Fibroblast of upper back skin (primary cell): ENCODE results near the gene ZDHHC14.

ENCODE experiments used
- DNase-seq: peaks from one replicate; pipeline ENCODE4 v3.0.0-alpha.2; 2013

ZDHHC14 gene

DNA sequence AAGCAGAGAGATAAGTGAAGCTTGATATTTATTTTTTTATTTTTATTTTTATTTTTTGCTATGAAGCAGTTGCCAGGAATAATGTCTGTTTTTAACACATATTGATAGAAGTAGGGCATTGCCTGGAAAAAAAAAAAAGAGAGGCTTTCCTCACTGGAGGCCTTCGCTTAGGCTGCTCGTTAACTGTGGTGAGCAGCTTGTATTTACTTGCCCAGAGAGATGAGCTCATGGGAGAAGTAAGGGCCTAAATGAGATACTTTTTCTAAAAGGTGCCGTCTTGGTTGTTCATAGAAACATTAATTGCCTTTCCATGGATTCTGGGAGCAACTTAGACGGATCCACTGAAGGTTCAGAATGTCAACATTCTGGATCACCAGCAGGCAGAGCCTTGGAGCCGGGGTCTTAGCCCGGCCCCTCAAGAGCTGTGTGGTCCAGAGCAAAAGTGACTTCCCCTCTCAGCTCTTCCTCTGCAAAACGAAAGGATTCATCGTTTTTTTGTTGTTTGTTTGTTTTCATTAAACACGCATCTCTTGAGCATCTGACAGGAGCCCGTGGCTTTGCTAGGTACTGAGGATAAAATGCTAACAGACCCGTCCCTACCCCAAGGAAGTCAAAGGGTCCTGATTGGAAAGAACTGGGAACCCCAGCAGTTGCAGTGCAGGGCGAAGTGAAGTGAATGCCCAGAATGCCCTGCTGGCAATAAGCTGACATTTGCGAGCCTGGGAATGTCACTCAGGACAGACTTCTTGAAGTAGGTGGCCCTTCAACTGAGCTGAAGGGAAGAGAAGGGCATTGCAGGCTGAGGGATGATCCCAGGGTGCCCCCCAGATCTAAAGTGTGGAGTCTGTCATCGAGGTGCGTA is 138.5 kb downstream of the ZDHHC14 start:
- DNase-seq: no peak

DNA sequence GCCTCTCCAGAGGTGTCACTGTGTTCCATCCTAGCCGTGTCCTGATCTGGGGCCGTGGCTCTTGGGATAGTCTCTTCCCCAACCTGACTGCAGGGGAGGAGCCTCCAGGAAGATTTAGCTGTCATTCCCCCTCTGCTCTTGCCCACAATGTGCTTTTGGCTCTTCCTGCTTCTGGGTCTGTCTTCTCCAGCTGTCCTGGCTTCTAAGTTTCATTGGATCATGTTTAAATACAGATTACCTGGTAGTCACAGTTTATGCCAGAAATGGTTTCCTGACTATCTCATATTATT is 139.1 kb downstream of the ZDHHC14 start:
- DNase-seq: no peak

DNA sequence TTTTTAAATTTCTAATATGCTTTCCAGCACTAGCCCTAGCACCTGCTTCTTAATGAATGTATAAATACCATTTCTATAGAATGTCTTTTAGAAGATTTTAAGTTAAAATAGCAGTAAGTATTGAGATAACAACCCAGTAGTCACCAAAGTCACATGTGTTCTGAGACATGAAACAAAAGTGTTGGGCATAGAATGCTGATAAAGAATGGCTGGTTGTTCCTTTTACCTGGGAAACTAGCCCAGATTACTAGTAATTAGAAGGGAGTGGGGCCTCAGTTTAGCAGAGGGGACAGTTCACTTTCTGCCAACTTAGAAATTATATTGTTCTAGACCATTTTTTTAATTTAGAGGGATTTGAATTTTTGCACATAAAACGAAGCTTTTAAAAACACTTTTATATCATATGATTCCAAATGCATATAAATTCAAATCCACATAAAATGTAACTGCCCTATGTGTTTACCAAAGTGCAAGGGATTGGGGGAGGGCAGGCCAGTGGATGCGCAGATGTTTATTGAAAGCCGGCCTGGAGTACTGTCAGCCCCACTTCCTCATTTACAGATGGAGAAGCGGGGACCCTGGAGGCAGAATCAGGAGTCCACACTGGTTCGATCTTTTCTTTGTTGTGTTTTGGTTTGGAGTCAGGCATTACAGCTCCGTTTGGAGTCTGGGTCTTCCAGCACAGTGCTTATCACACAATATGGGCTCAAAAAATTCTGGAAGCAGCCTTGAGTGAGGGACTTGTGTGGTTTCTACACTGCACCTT is 139.8 kb downstream of the ZDHHC14 start:
- DNase-seq: no peak

DNA sequence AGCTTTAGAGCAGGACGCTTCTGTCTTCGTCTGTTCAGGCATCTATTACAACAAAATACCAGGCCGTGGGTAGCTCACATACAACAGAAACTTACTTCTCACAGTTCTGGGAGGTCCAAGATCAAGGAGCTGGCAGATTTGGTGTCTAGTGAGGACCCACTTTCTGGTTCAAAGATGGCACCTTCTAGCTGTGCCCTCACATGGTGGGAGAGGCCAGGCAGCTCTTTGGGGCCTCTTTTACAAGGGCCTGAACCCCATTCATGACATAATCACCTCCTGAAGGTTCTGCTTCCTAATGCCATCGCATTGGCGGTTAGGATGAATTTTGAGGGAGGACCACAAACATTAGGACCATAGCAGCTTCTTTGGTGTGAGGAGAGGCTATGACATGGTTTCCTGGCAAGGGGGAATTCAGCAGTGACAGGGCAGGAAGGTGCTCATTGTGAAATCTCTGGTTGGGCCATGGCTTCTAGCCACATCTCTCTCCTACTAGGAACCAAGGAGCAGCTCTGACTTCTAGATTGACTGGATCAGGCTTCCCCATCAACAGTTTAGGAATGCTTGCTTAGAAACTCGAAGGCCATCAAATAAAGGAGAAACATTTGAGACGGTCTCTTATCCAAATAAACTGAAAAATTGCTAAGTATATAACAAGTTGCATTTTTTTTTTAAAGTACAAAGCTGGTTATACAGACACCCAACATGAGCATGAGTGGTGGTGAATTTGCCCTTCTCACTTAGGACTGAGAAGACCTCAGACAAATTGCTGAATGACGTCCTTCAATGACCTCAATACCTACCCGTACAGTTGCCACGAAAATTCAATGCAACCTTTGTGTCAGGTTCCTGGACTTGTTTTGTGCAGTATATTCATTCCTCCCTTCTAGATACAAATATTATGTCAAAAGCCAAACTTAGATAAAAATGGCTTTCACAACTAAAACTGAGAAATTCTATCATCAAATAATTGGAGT is 140.7 kb downstream of the ZDHHC14 start:
- DNase-seq: no peak

DNA sequence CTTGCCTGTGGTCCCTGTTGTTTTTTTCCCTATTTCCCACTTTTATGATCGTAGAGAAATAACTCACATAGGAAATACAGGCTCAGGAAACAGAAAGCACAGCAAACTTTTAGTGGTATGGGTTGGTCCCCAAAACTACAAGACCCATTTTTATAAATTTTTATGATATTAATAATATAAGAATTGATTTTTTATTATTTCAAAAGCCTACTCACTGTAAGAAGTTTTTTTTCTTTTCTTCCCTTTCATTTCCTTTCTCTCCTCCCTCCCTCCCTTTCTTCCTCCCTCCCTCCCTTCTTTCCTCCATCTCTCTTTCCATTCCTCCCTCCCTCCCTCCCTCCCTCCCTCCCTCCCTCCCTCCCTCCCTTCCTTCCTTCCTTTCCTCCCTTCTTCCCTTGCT is 141.5 kb downstream of the ZDHHC14 start:
- DNase-seq: no peak

- DNase-seq: no peak
These were observed 143.7 kb downstream of the ZDHHC14 start for GRCh38 chr6:157524735-157525134.

DNA sequence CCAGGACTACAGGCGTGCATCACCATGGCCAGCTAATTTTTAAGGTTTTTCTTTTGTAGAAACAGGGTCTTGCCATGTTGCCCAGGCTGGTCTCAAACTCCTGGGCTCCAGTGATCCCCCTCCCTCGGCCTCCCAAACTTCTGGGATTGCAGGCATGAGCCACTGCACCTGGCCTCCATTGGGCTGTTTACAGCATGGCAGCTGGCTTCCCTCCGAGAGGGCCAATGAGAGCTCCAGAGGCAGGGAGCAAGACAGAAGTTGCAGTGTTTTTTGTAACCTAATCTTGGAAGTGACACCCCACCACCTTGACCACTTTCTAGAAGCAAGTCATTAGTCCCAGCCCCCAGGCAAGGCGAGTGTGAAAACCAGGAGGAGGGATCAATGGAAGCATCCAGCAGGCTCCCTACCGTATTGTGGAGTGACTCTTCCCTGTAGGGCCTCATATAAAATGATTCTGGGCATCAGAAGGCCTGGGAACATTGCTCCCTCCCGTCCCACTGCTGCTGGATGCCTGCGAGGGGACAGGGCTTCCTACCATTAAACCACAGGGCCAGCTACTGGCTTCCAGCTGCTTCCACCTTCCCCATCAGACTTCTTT is 144.4 kb downstream of the ZDHHC14 start:
- DNase-seq: no peak

GRCh38 chr6:157525918-157526425 is 145.0 kb downstream of the ZDHHC14 start:
- DNase-seq: no peak

- no peak for DNase-seq
These were observed 146.5 kb downstream of the ZDHHC14 start for GRCh38 chr6:157527471-157527907.

- DNase-seq: peak; percentile 56
These were observed 148.1 kb downstream of the ZDHHC14 start for GRCh38 chr6:157528931-157529653.

DNA sequence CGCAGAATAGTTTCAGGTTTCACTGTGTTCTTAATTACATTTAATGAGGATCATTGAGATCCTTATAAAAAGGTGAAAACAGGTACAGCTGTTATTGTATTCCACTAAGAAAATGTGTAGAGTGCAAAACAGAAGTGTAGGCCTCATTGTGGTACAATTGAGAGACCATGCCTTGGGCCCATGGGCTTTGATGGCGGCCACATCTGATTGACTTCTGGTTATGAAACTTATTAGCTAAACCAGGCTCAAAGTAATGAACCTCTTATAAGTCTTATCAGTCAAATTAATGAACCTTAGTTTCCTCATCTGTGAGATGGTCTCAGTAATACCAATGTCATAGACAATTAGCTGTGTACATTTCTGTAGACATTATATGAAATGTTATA is 148.7 kb downstream of the ZDHHC14 start:
- DNase-seq: no peak

DNA sequence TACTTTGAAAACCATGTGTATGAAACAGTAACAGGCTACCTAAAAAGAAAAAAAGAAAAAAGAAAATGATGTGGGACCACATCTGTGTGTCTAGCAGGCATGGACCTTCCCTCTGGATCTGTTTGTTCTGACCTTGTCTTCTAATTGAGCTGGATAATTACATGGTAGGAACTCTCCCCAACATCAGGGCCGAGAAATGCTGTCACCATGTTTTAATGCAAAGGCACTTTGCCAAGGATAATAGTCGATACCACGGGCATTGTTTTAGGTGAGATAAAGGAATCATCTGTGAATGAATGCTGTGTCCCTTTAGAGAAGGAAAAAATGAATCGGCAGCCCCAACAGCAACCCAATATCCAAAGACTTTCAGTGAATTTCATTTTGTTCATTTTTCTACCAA is 149.1 kb downstream of the ZDHHC14 start:
- no peak for DNase-seq

- no peak for DNase-seq
These were observed 149.8 kb downstream of the ZDHHC14 start for GRCh38 chr6:157530724-157531168.

- no peak for DNase-seq
These were observed 150.4 kb downstream of the ZDHHC14 start for GRCh38 chr6:157531169-157531985.

- DNase-seq: no peak
These were observed 151.0 kb downstream of the ZDHHC14 start for GRCh38 chr6:157531986-157532365.

GRCh38 chr6:157533048-157533871 is 152.3 kb downstream of the ZDHHC14 start:
- no peak for DNase-seq

- no peak for DNase-seq
These were observed 153.3 kb downstream of the ZDHHC14 start for GRCh38 chr6:157534134-157534871.

DNA sequence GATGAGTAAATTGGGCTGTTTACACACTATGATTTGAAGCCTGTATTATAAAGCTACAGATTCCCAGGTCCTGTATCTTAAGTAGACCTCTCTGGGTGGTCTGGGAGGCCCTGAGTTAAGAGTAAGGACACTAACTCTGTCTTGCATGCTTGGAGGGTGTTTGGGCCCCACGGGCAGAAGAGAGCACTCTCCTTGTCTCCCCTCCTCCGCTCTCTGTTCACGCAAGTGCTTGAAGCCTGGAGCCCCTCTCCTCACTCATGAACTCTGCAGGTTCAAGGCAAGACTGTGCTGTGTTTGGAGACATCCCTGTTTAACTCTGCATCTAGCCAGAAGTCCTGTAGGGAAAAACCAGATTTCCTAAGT is 154.0 kb downstream of the ZDHHC14 start:
- DNase-seq: no peak
